Measurements from ENCODE around the gene PCP4. TPM values are rescaled to one million over a fixed set of nuclear protein-coding genes. Genes with fewer than 3 reads are reported as not detected.

Gene PCP4
- total RNA-seq, 2 experiments from 2014 or later = not detected

GRCh38 chr21:39913706-39914305, 46.6 kb downstream of the PCP4 start:
- CTCF ChIA-PET = no interaction called here
- no peak overlapping the region for H3K4me3 Mint-ChIP-seq
- no peaks in the 10 kb centered on the region for H3K27me3 Mint-ChIP-seq
- H3K36me3 Mint-ChIP-seq = no peaks in the 10 kb centered on the region
- peaks cover 10% of the 10 kb centered on the region for H3K9me3 Mint-ChIP-seq (ENCODE audit: low read depth)
- no peak overlapping the region for H3K27ac Mint-ChIP-seq
- H3K4me1 Mint-ChIP-seq = no peaks in the 10 kb centered on the region
- ATAC-seq = no peak
- no peak for DNase-seq

- H3K4me1 Mint-ChIP-seq = no peaks in the 10 kb centered on the region
- ATAC-seq (no peak), DNase-seq (no peak)
- H3K36me3 Mint-ChIP-seq = no peaks in the 10 kb centered on the region
- no peaks in the 10 kb centered on the region for H3K27me3 Mint-ChIP-seq
- no peak overlapping the region for H3K27ac Mint-ChIP-seq
- H3K4me3 Mint-ChIP-seq = no peak overlapping the region
- CTCF ChIA-PET = no interaction called here
- H3K9me3 Mint-ChIP-seq (ENCODE audit: low read depth) = peaks cover 3% of the 10 kb centered on the region
Observed at GRCh38 chr21:39915881-39916280, 48.6 kb downstream of the PCP4 start.

- H3K27ac Mint-ChIP-seq = no peak overlapping the region
- no peak for ATAC-seq
- H3K9me3 Mint-ChIP-seq (ENCODE audit: low read depth) = peaks cover 2% of the 10 kb centered on the region
- CTCF ChIA-PET = no interaction called here
- H3K36me3 Mint-ChIP-seq = no peaks in the 10 kb centered on the region
- H3K4me1 Mint-ChIP-seq = no peaks in the 10 kb centered on the region
- no peak overlapping the region for H3K4me3 Mint-ChIP-seq
- DNase-seq = no peak
- H3K27me3 Mint-ChIP-seq = no peaks in the 10 kb centered on the region
Observed at GRCh38 chr21:39918558-39918957, 51.3 kb downstream of the PCP4 start.

GRCh38 chr21:39923476-39923875, 56.2 kb downstream of the PCP4 start:
- H3K27me3 Mint-ChIP-seq = no peaks in the 10 kb centered on the region
- no peaks in the 10 kb centered on the region for H3K4me1 Mint-ChIP-seq
- no peak overlapping the region for H3K4me3 Mint-ChIP-seq
- H3K9me3 Mint-ChIP-seq (ENCODE audit: low read depth) = no peaks in the 10 kb centered on the region
- H3K36me3 Mint-ChIP-seq = no peaks in the 10 kb centered on the region
- CTCF ChIA-PET = interaction anchor here (1.0 kb wide), 1 partner anchor 11 kb away, joined by 3 read pairs; no protein-coding TSS in a partner anchor
- ATAC-seq (no peak), DNase-seq (no peak)
- no peak overlapping the region for H3K27ac Mint-ChIP-seq

- no peak for ATAC-seq
- no peak overlapping the region for H3K27ac Mint-ChIP-seq
- no peaks in the 10 kb centered on the region for H3K9me3 Mint-ChIP-seq (ENCODE audit: low read depth)
- no peak overlapping the region for H3K4me3 Mint-ChIP-seq
- no peaks in the 10 kb centered on the region for H3K4me1 Mint-ChIP-seq
- H3K36me3 Mint-ChIP-seq = no peaks in the 10 kb centered on the region
- CTCF ChIA-PET = no interaction called here
- DNase-seq = no peak
- no peaks in the 10 kb centered on the region for H3K27me3 Mint-ChIP-seq
Observed at GRCh38 chr21:39924577-39925308, 57.5 kb downstream of the PCP4 start.

GRCh38 chr21:39927304-39927886, 60.2 kb downstream of the PCP4 start:
- H3K27ac Mint-ChIP-seq = no peak overlapping the region
- H3K36me3 Mint-ChIP-seq = no peaks in the 10 kb centered on the region
- H3K4me3 Mint-ChIP-seq = no peak overlapping the region
- CTCF ChIA-PET = no interaction called here
- no peak for ATAC-seq
- H3K4me1 Mint-ChIP-seq = no peaks in the 10 kb centered on the region
- H3K9me3 Mint-ChIP-seq (ENCODE audit: low read depth) = no peaks in the 10 kb centered on the region
- no peaks in the 10 kb centered on the region for H3K27me3 Mint-ChIP-seq
- DNase-seq = no peak

- Mint-ChIP-seq H3K27me3 (no peaks in the 10 kb centered on the region), H3K4me3 (no peak overlapping the region), H3K36me3 (no peaks in the 10 kb centered on the region), H3K27ac (no peak overlapping the region), H3K9me3 (ENCODE audit: low read depth) (peaks cover 4% of the 10 kb centered on the region), H3K4me1 (no peaks in the 10 kb centered on the region)
- DNase-seq = no peak
- ATAC-seq = no peak
- CTCF ChIA-PET = no interaction called here
Observed at GRCh38 chr21:39932335-39932734, 65.1 kb downstream of the PCP4 start.

- DNase-seq = no peak
- no peak for ATAC-seq
- H3K36me3 Mint-ChIP-seq = no peaks in the 10 kb centered on the region
- no peaks in the 10 kb centered on the region for H3K27me3 Mint-ChIP-seq
- peaks cover 4% of the 10 kb centered on the region for H3K9me3 Mint-ChIP-seq (ENCODE audit: low read depth)
- CTCF ChIA-PET = no interaction called here
- no peaks in the 10 kb centered on the region for H3K4me1 Mint-ChIP-seq
- H3K4me3 Mint-ChIP-seq = no peak overlapping the region
- no peak overlapping the region for H3K27ac Mint-ChIP-seq
Observed at GRCh38 chr21:39934895-39935294, 67.7 kb downstream of the PCP4 start.

- no peak overlapping the region for H3K4me3 Mint-ChIP-seq
- no peak overlapping the region for H3K27ac Mint-ChIP-seq
- ATAC-seq = no peak
- DNase-seq = no peak
- no peaks in the 10 kb centered on the region for H3K4me1 Mint-ChIP-seq
- no peaks in the 10 kb centered on the region for H3K36me3 Mint-ChIP-seq
- H3K9me3 Mint-ChIP-seq (ENCODE audit: low read depth) = peaks cover 5% of the 10 kb centered on the region
- CTCF ChIA-PET = no interaction called here
- no peaks in the 10 kb centered on the region for H3K27me3 Mint-ChIP-seq
Observed at GRCh38 chr21:39935716-39936115, 68.5 kb downstream of the PCP4 start.

- Mint-ChIP-seq H3K9me3 (ENCODE audit: low read depth) (peaks cover 6% of the 10 kb centered on the region), H3K36me3 (no peaks in the 10 kb centered on the region), H3K27me3 (no peaks in the 10 kb centered on the region), H3K4me3 (no peak overlapping the region), H3K27ac (no peak overlapping the region), H3K4me1 (no peaks in the 10 kb centered on the region)
- CTCF ChIA-PET = no interaction called here
- ATAC-seq (no peak), DNase-seq (no peak)
Observed at GRCh38 chr21:39938086-39938625, 70.9 kb downstream of the PCP4 start.

- CTCF ChIA-PET = no interaction called here
- Mint-ChIP-seq H3K27ac (no peak overlapping the region), H3K4me1 (no peaks in the 10 kb centered on the region), H3K27me3 (no peaks in the 10 kb centered on the region), H3K36me3 (no peaks in the 10 kb centered on the region), H3K4me3 (no peak overlapping the region), H3K9me3 (ENCODE audit: low read depth) (peaks cover 17% of the 10 kb centered on the region)
- no peak for DNase-seq
- ATAC-seq = no peak
Observed at GRCh38 chr21:39946199-39946598, 79.0 kb downstream of the PCP4 start.

- Mint-ChIP-seq H3K27me3 (no peaks in the 10 kb centered on the region), H3K9me3 (ENCODE audit: low read depth) (peaks cover 17% of the 10 kb centered on the region), H3K27ac (no peak overlapping the region), H3K4me1 (no peaks in the 10 kb centered on the region), H3K4me3 (no peak overlapping the region), H3K36me3 (no peaks in the 10 kb centered on the region)
- ATAC-seq (no peak), DNase-seq (no peak)
- CTCF ChIA-PET = no interaction called here
Observed at GRCh38 chr21:39947031-39947430, 79.8 kb downstream of the PCP4 start.

- CTCF ChIA-PET = no interaction called here
- H3K27me3 Mint-ChIP-seq = no peaks in the 10 kb centered on the region
- H3K9me3 Mint-ChIP-seq (ENCODE audit: low read depth) = peaks cover 10% of the 10 kb centered on the region
- ATAC-seq (no peak), DNase-seq (no peak)
- H3K4me3 Mint-ChIP-seq = no peak overlapping the region
- no peaks in the 10 kb centered on the region for H3K4me1 Mint-ChIP-seq
- H3K27ac Mint-ChIP-seq = no peak overlapping the region
- H3K36me3 Mint-ChIP-seq = no peaks in the 10 kb centered on the region
Observed at GRCh38 chr21:39951183-39952101, 84.2 kb downstream of the PCP4 start.
